GM21360 (cell line): ENCODE data around the gene FAM81B.

Experiments used
- ATAC-seq: cut with Tn5 transposase; IDR thresholded peaks from one replicate; pipeline ENCODE4 v1.9.1; 2021; ENCODE audit warnings: mild to moderate bottlenecking, moderate library complexity; ENCODE audit not compliant: unreplicated experiment

FAM81B gene

GRCh38 chr5:95398989-95399388 is 7.8 kb downstream of the FAM81B start:
- no peak for ATAC-seq

- ATAC-seq = no peak
These were observed 10.5 kb downstream of the FAM81B start for GRCh38 chr5:95401626-95402025.

- no peak for ATAC-seq
These were observed 12.8 kb downstream of the FAM81B start for GRCh38 chr5:95403996-95404395.

DNA sequence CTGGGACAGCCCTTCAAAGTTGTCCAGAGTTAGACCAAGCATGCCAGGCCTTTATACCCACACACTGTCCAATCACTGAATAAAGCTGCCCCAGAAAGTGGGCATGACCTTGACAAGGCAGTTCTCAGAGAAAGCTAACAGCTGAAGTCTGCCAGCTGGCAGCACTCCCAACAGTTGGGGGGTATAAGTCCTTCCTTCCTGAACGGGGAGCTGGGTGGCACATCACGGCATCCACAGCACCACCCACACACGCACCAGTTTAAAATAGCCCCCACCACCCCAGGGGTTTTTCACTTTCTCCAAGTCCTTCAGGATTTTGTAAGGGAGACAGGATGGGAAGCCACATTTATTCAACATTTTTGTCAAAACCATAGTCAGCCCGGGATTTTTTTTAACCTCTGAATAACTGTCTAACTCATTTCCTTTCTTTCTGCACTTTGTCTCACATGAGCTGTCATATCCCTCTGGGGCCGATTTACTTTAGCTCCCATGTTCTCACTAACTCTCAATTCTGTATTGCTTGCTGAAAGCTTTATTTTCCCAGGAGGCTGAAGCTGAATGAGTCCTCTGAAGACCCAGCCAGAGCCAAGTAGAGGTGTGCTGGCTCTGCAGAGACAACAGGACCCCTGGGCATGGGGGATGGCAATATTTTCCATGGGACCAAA is 15.4 kb downstream of the FAM81B start:
- ATAC-seq = no peak

DNA sequence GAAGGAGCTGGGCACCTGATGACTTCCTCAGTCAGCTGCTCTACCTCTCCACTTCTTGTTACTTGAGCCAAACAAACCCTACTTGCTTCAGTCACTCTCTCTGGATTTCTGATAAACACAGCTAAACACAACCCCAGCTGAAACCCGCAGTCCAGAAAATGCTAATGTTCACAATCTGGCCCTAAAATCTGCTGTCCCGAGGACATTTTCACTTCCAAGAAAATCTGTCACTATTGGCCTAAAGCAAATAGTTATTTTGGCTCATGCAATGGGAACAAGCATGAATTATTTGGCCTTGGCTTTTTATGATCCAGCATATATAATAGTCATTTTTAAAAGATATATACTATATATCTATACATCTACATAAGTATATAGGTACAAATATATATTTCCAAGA is 19.1 kb downstream of the FAM81B start:
- ATAC-seq = no peak

DNA sequence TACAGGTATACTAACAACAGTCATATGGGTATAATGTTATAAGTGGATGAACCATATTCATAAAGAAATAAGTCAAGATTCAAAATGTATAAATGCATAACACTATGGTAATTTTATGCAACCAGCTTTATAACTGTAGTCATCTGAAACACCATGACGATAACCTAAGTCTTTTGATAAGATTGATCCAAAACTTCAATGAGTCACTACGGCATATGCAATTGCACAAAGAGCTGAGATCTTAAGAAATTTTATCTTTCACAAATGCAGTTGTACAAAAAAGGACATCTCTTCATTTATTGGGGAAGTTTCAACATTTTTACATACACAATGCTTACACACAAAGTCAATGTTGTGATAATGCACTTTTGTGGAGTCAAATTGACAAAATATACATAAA is 20.3 kb downstream of the FAM81B start:
- no peak for ATAC-seq

DNA sequence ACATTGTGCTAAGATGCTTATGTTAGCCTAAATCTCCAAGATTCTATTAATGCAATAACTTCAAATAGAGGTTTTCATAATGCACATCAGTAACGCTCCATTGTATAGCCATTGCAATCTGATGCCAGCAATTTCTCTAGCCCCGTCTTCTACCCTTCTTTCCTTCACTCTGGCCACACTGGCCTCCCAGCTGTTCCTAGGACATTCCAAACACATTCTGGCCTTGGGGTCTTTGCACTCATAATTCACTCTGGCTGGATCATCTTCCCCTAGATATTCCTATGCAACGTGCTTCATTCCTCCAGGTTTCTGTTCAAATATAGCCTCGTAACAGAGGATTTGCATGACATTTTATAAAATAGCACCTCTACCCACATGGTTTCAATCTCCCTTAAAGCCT is 23.3 kb downstream of the FAM81B start:
- ATAC-seq = no peak

DNA sequence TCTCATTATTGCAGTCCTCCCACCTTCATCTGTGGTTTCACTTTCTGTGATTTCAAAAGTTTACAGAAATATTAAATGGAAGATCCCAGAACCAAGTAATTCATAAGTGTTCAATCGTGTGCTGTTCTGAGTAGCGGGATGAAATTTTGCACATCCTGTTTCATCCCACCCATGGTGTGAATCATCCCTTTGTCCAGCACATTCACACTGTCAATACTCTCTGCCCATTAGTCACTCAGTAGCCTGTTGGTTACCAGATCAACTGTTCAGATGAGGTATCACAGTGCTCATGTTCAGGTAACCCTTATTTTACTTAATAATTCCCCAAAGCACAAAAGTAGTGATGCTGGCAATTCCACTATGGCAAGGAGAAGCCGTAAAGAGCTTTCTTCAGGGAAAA is 26.8 kb downstream of the FAM81B start:
- no peak for ATAC-seq

DNA sequence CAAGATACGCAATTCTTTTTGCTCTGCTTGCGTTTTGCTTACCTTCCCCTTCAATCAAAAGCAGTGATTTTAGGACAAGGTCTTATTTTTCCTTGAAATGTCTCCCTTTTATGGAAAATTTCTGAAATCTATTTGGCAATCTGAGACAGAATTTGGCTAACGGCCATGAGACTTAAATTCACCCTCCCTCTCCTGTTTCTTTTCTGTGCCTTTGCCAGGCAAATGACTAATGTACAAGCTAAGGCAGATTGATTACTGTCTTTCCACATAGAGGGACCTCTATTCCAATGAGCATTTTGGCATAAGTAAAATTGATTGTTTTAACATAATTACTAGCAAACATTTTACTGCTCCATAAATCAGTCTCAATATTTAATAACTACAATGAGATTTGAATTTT is 31.7 kb downstream of the FAM81B start:
- no peak for ATAC-seq

GRCh38 chr5:95424016-95424415 is 32.9 kb downstream of the FAM81B start:
- ATAC-seq = no peak

GRCh38 chr5:95424526-95424925 is 33.4 kb downstream of the FAM81B start:
- ATAC-seq = no peak

DNA sequence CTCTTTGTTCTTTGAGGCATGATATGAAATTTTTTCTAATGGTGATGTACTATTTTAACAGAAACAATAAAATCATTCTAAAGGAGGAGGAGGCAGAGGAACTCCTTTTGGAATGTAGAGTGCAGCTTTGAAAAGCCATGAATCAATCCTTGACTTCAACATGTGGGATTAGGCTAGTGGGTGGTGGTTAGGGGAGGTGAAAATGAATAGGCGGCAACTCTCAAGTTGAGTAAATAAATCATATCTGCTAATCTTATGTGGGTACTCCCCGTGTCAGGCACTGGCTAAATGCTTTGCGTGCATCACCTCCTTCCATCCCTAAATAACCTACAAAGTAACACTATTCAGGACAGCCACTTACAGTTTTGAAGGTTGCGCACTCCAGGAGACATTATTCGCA is 35.1 kb downstream of the FAM81B start:
- ATAC-seq = no peak

DNA sequence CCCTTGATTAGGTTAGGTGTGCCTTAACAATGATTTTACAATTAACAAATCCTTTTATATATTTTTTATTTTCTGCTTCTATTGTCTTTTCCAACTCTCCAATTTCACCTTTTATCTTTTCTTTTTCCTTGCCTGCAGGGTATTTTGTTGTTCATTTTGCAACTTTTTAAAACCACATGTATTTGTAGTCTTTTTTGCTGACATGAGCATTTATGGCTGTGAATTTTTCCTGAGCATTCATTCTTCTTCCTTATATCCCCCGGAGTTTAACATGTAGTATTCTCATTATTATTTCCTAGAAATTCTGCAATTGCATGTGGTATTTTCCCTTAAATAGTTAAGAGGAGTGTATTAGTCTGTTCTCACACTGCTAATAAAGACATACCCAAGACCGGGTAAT is 41.6 kb downstream of the FAM81B start:
- no peak for ATAC-seq

GRCh38 chr5:95439801-95440493 is 48.8 kb downstream of the FAM81B start:
- no peak for ATAC-seq

- ATAC-seq = no peak
These were observed 49.7 kb downstream of the FAM81B start for GRCh38 chr5:95440825-95441224.

DNA sequence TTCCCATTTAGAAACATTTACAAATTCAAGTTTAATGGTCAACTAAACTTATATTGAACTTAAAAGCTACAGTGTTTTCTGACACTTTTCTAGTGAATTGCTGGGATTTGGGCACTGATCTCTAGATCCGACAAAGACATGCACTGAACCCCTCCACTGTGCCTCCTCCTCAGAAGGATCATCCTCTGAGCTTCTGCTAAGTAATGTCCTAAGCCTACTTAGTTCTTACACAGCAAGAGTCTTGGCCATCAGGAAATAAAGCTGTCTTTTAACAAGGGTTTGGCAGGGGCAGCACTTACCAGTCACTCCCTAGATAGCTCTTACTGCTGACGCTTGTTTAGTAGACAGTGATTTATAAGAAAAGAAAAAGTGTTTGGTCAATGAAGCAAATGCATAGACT is 50.5 kb downstream of the FAM81B start:
- no peak for ATAC-seq

- no peak for ATAC-seq
These were observed 54.3 kb downstream of the FAM81B start for GRCh38 chr5:95445442-95445841.

DNA sequence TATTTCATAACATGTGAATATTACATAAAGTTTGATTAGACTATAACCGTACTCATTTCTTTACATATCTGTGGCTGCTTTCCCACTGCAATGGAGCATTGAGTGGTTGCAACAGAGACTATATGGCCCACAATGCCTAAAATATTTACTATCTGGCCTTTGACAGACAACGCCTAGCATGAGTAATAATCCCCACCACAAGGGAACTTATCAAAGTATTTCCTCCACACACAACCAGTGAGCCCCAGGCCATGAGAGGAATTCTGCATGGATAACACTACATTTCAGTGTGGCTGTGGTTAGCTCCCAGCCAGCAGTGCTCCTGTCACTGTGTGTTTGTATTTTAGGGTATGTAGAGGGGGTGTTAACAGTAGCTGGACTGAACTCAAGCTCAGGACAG is 54.8 kb downstream of the FAM81B start:
- ATAC-seq = no peak

- no peak for ATAC-seq
These were observed 55.5 kb downstream of the FAM81B start for GRCh38 chr5:95446560-95447221.

- no peak for ATAC-seq
These were observed 56.8 kb downstream of the FAM81B start for GRCh38 chr5:95447961-95448360.

DNA sequence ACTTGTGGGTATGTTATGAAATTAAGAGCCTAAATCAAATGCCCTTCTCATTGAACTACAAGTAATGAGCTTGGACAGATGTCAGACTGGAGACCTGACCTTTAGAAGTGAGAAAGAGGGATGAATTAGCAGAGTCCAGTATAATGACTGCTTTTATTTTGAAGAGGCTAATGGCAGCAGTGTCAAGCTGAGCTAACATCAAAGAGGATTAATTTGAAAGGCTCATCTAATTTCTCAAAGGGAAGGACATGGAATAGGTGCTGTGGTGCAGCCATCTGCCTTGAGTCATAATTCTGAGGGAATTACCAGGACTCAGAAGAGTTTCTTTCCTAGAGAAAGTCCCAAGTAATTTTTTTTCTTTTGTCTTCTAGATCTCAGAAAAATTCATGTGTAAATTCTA is 57.6 kb downstream of the FAM81B start:
- ATAC-seq = no peak

DNA sequence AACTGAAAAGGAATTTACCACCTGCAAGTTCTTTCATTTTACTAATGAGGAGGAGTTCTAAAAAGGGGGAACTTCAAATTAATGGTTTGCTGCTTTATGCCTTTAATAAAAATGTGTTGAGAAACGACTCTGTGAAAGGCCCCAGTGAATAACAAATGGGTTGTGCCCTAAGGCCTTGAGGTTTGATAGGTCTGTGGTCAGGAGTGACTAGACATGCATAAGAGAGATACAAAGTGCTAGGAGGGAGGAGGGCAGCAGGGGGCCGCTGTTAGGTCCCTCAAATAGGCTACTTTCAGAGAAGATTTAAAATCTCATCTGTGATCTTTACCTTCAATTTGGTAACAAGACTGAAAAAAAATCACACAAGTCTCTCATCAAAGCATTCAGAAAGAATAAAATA is 58.3 kb downstream of the FAM81B start:
- ATAC-seq = no peak
